Cardiac fibroblast (primary cell): ENCODE measurements around the gene PGK2.
"Not testable (repeated sequence)": the region's sequence is repeated elsewhere in the genome, so short reads cannot be mapped to it uniquely, and the experiment has no call there.

Experiments
- DNase-seq, 2 donors: peaks; one replicate each; pipeline versions ENCODE4 v3.0.0 to v3.0.0-alpha.2; 2010; ENCODE audit warnings: low read depth in 2 of 2
- H3K4me3 ChIP-seq, 2 donors: replicated peaks in 1 of 2; 1 replicate in 1 of 2; 2 replicates in 1 of 2; pipeline ENCODE4 v1.5.1; 2011; ENCODE audit warnings: low read depth in 2 of 2, low read length in 2 of 2, mild to moderate bottlenecking in 2 of 2, moderate library complexity in 1 of 2
- TF ChIP-seq, protein P1 (sequence below): IDR thresholded peaks from one replicate; pipeline ENCODE4 v1.5.1; 2011; ENCODE audit warnings: low read depth, mild to moderate bottlenecking, low read length, inconsistent platforms

Gene PGK2

GRCh38 chr6:49805246-49805645 lies 18.2 kb upstream of the PGK2 start:
- DNase-seq: no peak
- no peak overlapping the region for H3K4me3 ChIP-seq
- TF ChIP-seq, protein P1, sequence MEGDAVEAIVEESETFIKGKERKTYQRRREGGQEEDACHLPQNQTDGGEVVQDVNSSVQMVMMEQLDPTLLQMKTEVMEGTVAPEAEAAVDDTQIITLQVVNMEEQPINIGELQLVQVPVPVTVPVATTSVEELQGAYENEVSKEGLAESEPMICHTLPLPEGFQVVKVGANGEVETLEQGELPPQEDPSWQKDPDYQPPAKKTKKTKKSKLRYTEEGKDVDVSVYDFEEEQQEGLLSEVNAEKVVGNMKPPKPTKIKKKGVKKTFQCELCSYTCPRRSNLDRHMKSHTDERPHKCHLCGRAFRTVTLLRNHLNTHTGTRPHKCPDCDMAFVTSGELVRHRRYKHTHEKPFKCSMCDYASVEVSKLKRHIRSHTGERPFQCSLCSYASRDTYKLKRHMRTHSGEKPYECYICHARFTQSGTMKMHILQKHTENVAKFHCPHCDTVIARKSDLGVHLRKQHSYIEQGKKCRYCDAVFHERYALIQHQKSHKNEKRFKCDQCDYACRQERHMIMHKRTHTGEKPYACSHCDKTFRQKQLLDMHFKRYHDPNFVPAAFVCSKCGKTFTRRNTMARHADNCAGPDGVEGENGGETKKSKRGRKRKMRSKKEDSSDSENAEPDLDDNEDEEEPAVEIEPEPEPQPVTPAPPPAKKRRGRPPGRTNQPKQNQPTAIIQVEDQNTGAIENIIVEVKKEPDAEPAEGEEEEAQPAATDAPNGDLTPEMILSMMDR: no peak

DNA sequence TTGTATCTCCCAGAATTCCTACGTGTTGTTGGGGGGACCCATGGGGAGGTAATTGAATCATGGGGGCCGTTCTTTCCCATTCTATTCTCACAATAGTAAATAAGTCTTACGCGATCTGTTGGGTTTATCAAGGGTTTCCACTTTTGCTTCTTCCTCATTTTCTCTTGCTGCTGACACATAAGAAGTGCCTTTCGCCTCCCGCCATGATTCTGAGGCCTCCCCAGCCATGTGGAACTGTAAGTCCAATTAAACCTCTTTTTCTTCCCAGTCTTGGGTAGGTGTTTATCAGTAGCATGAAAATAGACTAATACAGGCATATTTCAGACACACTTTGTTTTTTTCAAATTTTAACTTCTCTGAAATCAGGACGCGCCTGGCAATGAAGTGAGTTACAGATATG lies 14.4 kb upstream of the PGK2 start:
- no peak overlapping the region for H3K4me3 ChIP-seq
- DNase-seq: no peak
- TF ChIP-seq, protein P1: no peak

DNA sequence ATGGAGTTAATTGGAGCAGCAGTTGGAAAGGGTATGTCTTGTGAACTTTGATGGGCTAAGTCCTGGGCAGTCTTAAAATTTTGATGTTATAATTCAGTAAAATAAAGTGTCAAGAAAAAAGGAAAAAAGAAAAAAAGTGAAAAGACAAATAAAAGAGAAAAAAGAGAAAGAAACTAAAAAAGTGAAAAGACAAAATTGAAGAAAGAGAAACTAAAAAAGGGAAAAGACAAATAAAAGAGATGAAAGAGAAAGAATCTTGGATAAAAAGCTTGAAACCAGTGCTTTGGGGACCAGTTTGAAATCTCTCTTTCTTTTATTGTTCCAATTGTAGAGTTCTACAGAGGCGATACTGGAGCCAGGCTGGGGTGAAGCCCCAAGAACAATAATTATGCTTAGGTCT lies 12.0 kb upstream of the PGK2 start:
- no peak for DNase-seq
- H3K4me3 ChIP-seq: no peak overlapping the region

GRCh38 chr6:49796842-49797455 lies 9.9 kb upstream of the PGK2 start:
- DNase-seq, H3K4me3 ChIP-seq: not testable (repeated sequence)

More for the DNA sequence above, 12.0 kb upstream of the PGK2 start:
- TF ChIP-seq, protein P1: no peak

DNA sequence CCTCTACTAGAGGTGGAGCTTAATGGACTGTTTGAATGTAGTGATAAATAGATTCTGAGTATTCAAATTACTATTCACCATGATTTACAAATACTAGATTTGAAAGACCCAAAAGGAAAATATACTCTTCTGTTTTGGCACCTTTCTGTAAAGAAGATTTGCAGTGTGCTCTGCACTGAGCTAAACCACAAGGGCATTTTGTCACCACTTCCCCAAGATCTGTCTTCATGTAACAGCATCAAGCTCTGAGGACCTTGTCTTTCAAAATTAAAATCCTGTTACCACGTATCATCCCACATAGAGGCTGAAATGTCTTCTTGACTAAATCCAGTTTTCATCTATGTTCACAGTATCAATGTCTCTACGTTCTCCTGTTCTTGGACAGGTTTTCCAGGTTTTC lies 3.3 kb upstream of the PGK2 start:
- TF ChIP-seq, protein P1: no peak
- DNase-seq: no peak
- H3K4me3 ChIP-seq: no peak overlapping the region

DNA sequence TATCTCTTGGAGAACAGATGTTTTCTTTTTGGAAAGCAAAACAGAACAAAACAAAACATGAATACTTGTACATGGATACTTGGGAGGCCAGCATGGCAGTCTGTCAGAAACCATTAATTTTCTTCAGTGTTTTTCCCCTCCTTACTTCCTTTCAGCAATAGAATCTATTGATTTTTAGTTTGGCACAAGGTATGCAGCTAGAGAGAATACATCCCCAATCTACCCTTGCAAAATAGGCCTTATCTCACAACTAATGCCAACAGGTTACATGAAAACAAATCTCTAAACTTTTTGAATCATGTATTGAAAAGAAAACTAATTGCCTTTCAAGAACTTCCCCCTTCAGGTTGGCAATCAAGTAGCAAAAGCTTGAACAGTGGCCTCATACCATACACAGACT lies 2.8 kb downstream of the PGK2 start:
- H3K4me3 ChIP-seq: no peak overlapping the region
- TF ChIP-seq, protein P1: no peak

DNA sequence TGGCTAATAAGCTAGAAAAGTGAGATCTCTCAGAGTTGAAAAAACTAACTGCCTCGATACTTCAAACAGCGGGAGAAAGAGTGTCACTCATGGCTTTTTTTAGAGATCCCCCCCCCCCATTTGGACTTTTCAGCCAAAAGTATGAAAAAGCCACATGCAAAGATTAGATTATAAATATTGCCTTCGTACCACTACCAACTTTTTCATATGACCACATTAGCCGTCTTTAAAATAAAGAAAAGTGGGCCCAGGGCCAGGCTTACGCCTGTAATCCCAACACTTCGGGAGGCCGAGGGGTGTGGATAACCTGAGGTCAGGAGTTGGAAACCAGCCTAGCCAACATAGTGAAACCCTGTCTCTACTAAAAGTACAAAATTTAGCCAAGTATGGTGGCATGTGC lies 4.4 kb downstream of the PGK2 start:
- DNase-seq: no peak
- no peak overlapping the region for H3K4me3 ChIP-seq
- TF ChIP-seq, protein P1: no peak

More for the DNA sequence above, 2.8 kb downstream of the PGK2 start:
- DNase-seq: no peak
